ENCODE results near the gene MYL3.

Gene MYL3

DNA sequence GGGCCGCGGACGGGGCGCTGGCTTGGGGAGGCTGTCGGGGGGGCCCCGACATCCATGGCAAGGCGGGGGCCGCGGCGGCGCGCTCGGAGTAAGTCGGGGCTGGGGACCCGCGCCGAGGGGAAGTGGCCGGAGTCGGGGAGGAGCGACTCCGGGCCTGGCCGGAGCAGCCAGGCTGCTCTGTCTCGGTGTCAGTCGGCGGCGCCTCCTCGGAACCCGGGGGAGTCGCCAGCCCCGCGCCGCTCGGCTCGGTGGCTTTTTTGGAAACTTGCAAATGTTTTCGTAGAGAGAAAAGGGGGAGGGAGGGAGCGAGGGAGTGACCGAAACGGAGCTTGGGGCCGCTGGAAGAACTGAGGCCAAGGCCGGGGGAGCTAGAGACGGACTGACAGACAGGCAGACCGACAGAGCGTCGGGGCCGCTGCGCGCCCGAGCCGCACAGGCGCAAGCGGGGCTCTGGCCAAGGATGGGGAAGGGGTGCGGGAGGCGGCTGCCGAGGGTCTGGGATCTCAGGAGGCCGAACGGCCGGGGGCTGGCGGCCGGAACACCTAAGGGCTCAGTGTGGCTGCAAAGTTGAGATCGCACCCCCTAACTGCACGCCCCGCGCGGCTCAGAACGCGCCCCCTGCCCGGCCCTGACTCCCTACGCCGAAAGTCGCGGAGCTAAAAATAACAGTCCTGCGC is 19.3 kb upstream of the MYL3 start:
- DNase-seq, result no peak

DNA sequence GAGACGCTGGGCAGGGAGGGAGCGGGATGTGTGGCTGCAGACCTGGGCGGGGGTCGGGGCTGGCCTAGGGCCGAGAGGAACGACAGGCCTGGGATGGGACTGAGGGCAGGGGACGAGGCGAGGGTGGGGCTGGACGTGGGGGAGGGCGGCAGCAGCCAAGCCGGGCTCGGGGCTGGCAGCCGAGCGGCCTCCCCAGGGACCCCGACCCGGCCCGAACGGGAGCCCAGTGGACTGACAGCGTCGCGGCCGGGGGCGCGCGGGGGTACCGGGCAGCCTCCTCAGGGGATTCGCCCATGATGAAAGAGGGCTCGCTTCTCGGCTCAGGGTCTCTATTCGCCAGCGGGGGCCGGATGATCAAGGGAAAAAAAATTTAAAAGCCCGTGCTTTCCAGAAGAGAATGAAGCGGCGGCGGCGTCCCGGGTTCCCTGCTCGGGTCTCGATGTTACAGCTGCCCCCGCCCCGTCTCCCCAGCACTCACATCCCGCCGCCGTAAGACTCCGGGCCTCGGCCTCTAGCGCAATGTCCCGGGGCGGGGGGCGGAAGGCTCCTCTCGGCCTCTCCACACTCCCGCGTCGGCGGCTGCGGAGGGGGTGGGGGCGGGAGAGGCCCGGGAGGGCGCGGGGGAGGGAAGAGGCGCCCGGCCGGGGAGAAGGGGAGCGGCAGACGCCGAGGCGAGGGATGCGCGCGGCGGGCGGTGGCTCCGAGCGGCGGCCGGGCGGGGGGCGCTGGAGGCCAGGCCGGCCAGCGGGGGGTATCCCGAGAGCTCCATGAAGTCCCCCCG is 18.5 kb upstream of the MYL3 start:
- DNase-seq, result no peak

DNA sequence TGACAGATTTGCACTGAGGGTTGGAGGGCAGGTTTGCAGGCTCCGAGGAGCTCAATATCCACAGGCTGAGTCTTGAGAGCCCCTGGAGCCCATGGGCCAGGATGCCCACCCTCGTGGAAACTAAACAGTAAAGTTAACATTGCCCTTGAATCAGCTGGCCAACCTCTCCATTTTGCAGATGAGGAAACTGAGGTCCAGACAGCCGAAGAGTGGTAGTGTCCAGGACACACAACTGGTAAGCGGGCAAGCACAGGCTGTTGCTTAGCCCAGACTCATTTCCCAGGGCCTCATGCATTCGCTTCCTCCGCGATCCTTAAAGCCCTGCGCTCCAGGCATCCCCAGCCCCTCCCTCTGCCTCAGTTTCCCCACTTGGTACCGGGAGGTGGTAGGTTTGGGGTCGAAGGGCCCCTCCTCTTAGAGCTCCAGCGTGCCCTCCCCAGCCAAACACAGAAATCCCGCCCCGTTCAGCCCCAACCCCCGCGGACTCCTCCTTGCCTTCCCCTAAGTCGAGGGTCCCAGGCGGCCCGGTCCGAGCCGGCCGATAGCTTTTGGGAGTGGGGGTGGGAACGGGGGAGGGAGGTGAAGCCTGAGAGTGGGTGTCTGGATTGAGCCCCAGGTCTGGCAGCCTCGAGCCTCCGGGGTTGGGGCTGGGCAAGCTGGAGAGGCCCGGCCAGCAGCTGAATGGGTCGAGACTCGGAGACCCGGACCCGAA is 17.8 kb upstream of the MYL3 start:
- no peak for DNase-seq

DNA sequence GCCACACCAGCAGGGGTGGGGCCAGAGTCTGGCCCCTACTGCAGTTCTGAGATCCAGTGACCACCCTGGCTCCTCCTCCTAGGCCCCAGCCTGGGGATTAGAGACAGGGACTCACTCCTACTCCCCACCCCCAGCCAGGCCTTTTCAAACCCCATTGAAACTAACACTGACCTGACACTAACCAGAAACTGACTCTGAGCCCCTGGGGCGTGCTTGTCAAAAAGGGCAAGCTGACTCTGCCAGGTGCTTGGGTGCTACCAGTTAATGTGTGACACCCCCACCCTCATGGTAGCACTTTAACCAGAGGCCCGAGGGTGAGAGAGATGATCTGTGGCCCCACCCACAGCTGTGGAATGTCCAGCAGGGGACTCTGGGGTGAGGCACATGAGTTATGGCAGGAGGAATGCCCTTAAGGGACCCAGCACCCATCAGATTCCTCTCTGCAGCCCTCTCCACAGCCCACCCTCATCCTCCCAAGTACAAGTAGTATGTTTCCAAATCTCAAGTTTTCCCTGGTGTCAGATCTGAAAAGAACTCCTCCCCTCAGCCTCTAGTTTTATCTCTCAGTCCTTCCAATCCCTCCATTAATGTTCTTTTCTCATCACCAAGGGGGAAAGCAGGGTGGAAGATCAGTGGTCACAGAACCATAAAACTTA is 15.7 kb upstream of the MYL3 start:
- no peak for DNase-seq

DNA sequence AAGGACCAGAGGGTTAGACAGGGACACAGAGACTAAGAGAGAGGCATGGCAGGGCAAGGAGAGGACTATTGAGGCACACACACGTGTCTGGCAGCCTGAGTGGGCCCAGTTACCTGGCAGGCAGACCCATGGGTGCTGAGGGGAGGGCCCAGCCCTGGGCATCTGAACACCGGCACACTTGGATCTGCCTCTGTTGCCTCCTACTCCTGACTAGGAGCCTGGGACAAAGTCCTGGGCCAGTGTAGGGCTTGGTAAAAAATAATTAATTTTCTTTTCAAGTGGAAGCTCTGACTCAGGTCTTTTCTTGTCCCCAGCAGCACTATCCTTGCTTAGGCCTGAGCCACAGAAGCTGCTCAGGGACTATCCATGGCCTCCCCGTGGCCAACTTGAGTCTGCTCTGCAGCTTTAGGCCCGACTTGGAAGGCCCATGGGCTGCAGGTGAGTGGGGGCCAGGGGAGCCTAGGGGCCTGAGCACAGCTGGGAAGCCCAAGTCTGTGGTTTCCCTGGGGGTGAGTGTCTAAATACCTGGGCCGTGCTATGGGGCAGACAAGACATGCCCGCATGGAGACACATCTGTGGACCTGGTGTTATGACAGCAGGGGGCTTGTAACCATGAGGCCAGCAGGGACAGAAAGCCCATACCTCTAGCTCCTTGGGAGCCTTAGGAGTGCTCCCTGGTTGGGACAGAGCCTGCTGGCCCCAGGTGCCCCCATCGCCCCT is 14.3 kb upstream of the MYL3 start, which contains the start of gene PTH1R:
PTH1R (plus strand) TSS at position 316 of the 720 bp plus-strand sequence. CDS start 5,839 bp downstream, outside the sequence.
- DNase-seq, result no peak

DNA sequence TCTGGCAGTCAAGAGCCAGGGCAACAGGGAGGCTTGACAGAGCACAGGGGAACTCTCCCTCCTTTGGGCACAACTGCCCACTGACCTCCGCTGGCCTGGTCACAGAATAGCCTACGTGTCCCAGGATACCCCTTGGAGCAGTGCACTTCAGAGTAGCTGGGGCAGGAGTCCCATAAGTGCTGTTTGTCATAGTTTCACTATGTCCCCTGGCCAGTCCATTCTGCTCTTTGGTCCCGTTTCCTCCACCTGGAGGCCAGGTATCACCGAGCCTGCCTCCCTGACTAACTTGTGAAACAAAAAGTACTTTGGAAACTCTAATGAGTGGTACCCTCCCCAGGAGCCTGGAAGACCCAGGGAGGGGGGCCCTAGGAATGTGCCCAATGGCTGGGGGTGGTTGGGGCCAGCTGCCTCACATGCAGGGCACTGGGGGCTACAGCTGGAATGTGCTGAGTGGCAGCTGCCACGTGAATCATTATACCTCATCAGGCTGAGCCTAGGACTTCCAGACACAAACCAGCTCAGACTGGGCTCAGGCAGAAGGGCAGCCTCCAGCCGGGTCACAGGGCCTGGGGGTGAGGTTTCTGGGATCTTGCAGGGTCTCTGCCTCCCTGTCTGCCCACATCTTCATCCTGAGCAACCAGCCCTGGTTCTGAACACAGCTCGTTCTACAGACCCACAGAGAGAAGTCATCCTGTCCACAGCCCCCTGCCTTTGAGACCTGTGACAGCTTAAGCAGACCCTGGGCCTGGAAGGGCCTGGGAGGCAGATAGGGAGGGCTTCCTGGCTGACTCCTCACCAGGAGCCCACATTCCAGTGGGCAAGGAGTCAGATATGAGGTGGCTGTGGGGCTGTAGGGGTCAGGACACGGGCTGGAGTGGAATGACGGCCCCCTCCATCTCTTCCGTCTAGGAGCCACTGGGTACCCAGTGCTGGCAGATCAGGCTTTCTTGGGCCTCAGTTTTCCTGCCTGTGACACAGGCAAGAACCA is 13.4 kb upstream of the MYL3 start:
- no peak for DNase-seq

DNA sequence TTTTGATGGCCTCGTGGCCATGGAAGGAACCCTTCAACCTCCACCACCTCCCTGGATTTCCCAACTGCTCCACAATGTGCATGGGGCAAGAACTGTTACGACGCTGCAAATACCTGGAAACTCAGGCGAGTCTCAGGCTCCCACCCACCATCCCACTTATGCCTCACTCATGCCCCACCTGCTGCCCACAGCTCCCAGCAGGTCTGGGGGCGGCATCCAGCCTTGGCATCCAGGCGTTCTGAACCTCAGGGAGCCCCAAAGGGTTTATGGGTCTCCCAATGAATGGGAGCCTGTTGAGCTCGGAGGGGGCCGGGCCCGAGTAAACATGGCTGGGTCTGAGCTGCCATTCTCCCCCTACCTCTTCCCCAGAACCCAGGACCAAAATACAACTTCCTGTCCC is 12.3 kb upstream of the MYL3 start:
- no peak for DNase-seq

DNA sequence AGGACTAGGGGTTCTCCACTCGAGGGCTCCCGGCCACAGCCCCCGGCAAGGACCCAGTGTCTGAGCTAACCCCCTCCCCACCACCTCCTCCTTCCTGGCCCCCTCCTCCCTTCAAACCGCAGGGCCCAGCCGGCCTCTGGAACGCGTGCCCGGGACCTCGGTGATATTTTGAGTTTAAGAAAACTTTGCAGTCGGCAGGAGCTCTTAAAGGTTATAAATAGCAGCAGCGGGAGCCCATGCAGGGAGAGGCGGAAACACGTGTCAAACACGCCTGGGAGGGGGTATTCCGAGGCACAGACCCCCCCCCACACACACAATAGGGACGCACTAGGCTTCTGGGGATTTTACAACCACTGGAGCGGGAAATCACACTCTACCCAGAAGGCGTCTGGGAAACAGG is 11.2 kb upstream of the MYL3 start:
- no peak for DNase-seq

DNA sequence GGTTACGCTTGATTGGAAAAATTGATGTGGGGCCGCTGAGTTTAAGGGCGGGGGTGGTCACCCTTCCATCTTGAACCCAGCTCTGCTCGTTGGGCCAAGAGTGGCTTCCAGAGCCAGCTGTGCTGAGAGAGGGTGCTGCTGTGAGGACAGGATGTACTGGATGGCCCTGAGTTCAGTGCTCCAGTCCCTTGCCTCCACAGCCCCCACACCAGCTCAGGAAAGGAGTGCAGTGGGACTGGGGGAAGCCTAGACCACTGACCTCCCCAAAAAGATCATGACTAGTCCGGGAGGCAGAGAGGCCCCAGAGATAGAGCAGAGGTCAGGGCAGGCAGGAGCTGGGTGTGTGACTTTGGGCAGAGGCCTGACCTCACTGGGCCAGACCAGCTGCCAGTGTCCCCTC is 10.3 kb upstream of the MYL3 start:
- DNase-seq, result no peak

DNA sequence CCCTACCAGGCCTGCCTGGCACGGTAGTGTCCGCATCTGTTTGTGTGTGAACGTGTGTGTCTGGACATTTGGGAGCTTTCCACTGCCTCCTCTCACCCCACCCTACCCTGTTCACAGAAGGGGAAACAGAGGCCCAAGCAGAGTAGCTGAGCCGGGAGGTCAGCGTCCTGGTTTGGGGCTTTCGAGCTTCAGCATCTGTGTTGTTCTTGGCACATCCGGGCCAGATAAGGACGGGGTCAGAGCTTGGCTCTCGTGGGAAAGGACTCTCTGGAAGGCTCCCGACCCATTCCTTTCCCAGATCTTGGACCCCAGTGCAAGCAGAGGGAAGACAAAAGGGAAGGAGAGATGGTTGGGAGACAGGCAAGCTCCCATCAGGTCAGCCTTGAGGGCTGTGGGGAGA is 8.0 kb upstream of the MYL3 start:
- DNase-seq, result no peak

DNA sequence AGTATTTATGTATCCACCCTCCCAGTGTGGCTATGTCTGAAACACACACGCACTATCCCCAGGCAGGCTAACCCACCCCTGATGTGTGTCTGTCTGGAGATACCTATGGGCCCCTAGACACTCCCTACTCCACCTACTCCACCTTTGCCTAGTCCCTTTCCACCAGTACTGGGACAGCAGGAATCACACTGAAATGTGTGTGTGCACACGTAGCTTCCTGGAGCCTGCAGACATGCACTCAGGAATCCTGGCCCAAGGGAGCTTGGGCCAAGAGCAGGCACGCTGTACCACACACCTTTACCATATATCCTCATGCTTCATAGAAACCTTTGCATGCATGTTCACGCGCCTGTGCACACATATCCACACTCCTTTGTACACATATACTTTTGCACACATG is 7.4 kb upstream of the MYL3 start:
- no peak for DNase-seq

DNA sequence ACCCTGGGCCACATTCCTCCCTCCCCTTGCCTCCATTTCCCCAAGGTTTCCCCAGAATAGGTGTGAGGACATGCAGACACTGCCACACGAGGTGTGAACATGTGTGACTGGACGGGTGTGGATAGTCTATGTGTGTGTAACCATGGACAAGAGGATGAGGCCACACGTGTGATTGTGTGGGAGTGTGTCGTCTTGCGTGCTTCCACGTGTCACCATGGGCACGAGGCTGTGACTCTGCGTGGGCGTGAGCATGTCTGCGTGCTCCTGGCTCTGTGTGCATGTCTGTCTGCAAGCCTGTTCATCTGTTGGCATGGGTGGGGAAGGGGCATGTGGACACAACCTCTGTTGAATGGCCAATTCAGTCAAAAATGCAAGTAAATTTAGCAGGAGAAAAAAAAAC is 6.2 kb upstream of the MYL3 start:
- DNase-seq, result no peak

DNA sequence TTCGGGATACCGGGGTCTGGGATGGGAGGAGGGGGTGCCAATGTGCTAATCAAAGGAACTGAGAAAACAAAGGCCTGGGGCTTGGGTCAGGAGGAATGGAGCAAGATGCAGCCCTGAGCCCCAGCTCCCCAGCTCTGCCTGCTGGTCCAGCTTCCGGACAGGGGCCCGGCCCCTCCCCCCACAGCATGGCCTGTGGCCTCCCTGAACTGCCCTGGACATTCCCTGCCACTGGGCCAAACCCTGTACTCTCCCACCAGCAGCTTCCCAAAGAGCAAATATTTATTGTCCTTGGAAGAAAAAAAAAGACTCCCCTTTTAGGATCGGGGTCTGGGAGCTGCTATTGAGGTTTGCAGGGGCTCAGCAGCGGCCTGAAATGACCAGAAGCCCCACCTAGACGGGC is 5.7 kb upstream of the MYL3 start:
- DNase-seq, result no peak

DNA sequence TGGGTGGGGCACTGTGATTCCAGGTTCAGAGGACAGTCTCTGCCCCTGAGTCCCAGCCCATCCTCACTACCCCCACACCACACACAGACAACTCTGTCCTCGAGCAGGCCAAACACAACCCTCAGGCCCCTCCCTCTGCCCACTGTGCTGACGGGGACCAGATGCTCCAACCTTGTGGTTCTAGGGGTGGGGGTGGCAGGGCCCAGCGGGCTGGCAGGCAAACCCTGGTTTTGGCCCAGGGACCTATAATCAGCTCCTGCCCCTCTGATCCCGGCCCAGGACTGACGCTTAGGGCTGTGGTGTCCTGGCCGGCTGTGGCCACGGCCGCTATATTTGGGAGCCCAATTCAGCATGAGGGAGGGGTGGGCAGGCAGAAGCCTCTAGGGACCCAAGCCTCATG is 5.0 kb upstream of the MYL3 start:
- no peak for DNase-seq

DNA sequence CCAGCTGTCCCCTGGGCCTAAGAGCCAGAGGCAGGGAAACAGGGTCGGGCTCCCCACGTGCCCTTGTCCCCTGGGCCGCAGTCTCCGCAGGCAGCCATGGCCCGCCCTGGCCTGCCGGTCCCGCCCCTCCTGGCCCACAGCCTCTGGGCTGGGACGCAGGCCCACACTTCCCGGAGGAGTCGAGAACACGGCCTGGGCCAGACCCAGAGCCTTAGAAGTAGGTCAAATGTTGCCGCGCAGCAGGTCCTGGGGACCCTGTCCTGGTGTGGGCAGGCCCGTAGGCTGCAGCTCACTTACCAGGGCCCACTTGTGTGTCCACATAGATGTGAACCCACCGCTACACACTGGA is 4.3 kb upstream of the MYL3 start:
- no peak for DNase-seq

DNA sequence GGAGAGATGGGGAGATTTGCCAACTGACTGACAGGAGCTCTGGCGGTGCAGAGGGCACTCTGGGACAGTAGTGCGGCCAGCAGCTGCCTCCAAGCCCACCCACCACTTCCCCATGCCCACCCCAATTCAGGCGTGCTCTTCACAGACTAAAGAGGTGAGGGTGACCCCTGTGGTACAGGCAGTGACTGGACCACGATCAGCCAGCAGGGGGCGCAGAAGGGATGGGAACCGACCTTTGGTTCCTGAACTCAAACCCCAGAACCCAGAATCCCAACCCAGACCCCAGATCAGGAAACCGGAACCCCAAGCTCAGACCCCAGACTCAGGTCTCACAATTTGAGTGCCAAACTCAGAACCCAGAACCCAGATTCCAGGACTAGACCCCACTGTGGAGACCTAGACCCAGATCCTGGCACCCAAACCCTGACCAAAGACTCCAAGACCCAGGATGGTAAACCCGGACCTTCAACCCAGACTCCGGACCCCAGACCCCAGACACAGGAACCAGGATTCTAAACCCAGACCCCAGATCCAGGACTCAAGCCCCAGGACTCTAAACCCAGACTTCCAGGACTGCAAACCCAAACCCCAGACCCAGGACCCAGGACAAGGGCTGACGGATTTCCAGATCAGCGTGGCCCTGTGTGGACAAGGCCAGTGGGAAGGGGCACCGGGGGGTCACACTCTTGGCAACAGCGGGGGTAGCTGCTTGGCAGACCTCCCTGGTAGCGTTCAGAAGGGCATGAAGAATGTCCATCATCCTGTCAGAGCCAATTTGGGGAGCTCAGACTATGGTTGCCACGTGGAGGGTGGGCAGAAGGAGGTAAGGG is 3.7 kb upstream of the MYL3 start:
- DNase-seq, result no peak

DNA sequence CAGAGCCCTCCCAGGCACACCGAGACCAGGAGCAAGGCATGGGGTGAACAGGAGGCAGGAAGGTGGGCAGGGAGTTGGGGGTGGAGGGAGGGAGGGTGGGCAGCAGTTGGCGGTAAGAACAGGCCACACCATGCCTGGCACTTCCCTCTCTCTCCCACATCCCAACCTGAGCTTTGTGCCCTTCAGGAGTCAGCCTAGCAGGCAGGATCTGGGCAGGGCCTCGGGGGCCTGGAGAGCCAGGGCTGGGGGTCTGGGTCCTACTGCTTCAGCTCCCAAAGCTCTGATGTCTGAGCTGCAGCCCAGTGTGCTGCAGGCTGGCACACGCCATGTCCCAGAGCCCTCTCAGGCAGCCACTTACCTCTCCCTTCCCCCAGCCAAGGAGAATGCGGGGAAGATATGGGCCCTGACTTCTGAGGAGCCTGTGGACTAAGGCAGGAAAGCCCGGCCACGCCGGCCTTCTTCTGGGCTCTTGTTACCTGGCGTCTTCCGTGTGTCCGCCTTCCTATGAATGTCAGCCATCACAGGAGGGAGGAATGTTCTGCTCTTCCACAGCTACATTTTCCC is 2.9 kb upstream of the MYL3 start:
- no peak for DNase-seq

DNA sequence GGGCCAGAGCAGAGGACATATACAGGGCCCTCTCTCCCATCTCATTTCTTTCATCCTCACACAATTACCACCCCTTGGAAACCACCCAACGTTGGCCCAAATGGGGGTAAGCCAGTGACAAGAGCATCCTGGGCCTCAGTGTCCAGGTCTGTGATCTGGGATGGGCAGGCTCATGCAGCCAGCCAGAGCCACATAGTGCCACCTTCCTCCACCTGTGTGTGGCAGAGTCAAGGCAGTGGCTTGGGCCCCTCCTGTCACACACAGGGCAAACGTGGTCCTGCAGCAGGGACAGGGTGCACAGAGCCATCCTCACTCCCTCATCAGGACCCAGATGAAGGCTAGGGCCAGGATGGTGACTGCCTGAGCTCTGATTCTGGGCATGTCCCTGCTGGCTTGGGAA is 2.3 kb upstream of the MYL3 start:
- DNase-seq, result no peak

DNA sequence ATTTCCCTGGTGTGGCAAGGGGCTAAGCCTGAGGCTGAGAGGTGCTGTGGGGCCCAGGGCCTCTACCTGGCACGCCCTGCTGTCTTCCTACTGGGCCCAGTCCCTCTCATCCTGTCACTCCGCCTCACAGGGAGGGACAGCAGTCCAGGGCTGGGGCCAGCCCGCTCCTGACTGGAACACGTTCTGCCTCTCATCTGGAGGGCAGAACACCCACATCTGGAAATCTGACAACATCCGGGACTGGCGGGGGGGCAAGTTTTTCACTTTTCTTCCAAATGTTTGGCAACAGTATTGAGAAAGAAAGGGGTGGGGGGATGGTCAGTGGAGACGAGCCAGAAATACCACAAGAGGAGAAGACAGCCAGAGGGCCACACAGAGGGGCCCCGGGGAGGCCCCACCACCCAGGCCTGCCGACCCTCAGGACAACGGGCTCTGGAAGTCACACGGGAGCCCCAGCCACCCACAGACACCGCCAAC is 1.8 kb upstream of the MYL3 start:
- DNase-seq, result no peak

All from SHP77 (cell line).